HepG2 (cell line): ENCODE results near the gene VPS13C. TPM values are rescaled to one million over a fixed set of nuclear protein-coding genes. Genes with fewer than 3 reads are reported as not detected.

ENCODE experiments used
- ATAC-seq: fragments of 200-7000 bp; cut with Tn5 transposase; 3 replicates; pipeline ENCODE4 v1.9.1; 2020; ENCODE audit warnings: mild to moderate bottlenecking, moderate library complexity
- BruUV-seq: library from RNA; stranded (reverse); fragments of 400-500 nt; replicated peaks from 2 replicates; lab custom pipeline; 2021; lab: Mats Ljungman, UMichigan
- CTCF ChIA-PET: fragments of 300-600 bp; formaldehyde crosslinking; extraction: SDS; loops from one replicate; lab custom pipeline; 2021; ENCODE audit warnings: low total read pairs, inconsistent platforms, low intra/inter-chr PET ratio; lab: Yijun Ruan, JAX
- POLR2A ChIA-PET: fragments of 350-600 bp; sonication (Branson Sonifier 250); formaldehyde crosslinking; loops from one replicate; lab custom pipeline; 2020; ENCODE audit warnings: antibody characterized with exemption, inconsistent platforms; lab: Yijun Ruan, JAX
- DNase-seq: peaks from one replicate; pipeline ENCODE4 v3.0.0-alpha.2; 2015; ENCODE audit warnings: low spot score
- FAIRE-seq: peaks from 3 replicates; lab custom pipeline; 2011; peaks lifted over from hg19 to GRCh38; lab: Jason Lieb, UNC
- H2AFZ ChIP-seq: one replicate; pipeline ENCODE4 v1.6.1; 2011; ENCODE audit warnings: low read length, inconsistent platforms
- H3K27ac ChIP-seq: fragments of 300-600 bp; 3 replicates; pipeline ENCODE4 v1.8.0; 2011; ENCODE audit warnings: mixed run types, mild to moderate bottlenecking, mixed read lengths, low read length, inconsistent platforms; ENCODE audit not compliant: insufficient read depth; ENCODE audit errors: extremely low read length
- H3K27me3 ChIP-seq, 2 experiments: fragments of 200-600 bp in 1 of 2; 2 replicates in 1 of 2; 3 replicates in 1 of 2; pipeline versions ENCODE4 v1.6.0 to v1.8.0; 2011; ENCODE audit warnings: low read length in 2 of 2, mild to moderate bottlenecking in 2 of 2, moderate library complexity in 2 of 2, inconsistent platforms in 1 of 2; ENCODE audit not compliant: insufficient read depth in 2 of 2, control insufficient read depth in 1 of 2
- H3K36me3 ChIP-seq, 2 experiments: fragments of 200-600 bp in 1 of 2; replicated peaks in 1 of 2; 2 replicates in 1 of 2; 3 replicates in 1 of 2; pipeline versions ENCODE4 v1.5.1 to v1.8.0; 2011; ENCODE audit warnings: low read length in 2 of 2, inconsistent platforms in 1 of 2; ENCODE audit not compliant: insufficient read depth in 2 of 2, control insufficient read depth in 1 of 2
- H3K4me1 ChIP-seq: 2 replicates; pipeline ENCODE4 v1.5.1; 2012; ENCODE audit warnings: low read length, inconsistent platforms; ENCODE audit not compliant: insufficient read depth
- H3K4me2 ChIP-seq: 2 replicates; pipeline ENCODE4 v1.6.0; 2011; ENCODE audit warnings: low read depth, low read length, inconsistent platforms
- H3K4me3 ChIP-seq, 3 experiments: fragments of 200-600 bp in 1 of 3; sonication (generic), shearing (Covaris generic) in 1 of 3; replicated peaks in 1 of 3; 2 replicates each; pipeline ENCODE4 v1.5.1; 2011 to 2016; ENCODE audit warnings: low read length in 3 of 3, inconsistent platforms in 2 of 3, low read depth in 2 of 3, mild to moderate bottlenecking in 2 of 3, control low read depth in 1 of 3, mixed read lengths in 1 of 3; ENCODE audit not compliant: insufficient read depth in 1 of 3
- H3K79me2 ChIP-seq: one replicate; pipeline ENCODE4 v1.6.1; 2011; ENCODE audit warnings: low read length, inconsistent platforms; ENCODE audit not compliant: insufficient read depth
- H3K9ac ChIP-seq: 2 replicates; pipeline ENCODE4 v1.6.0; 2011; ENCODE audit warnings: mild to moderate bottlenecking, low read depth, low read length, inconsistent platforms; ENCODE audit not compliant: insufficient read depth
- H3K9me3 ChIP-seq: 2 replicates; pipeline ENCODE4 v1.5.1; 2012; ENCODE audit warnings: mild to moderate bottlenecking, low read length
- H4K20me1 ChIP-seq: 2 replicates; pipeline ENCODE4 v1.6.0; 2011; ENCODE audit warnings: inconsistent platforms, mild to moderate bottlenecking, low read length, moderate library complexity; ENCODE audit not compliant: insufficient read depth
- CHCHD3 ChIP-seq: sonication (generic); formaldehyde crosslinking; IDR thresholded peaks from 2 replicates; pipeline ENCODE4 v1.8.0; 2022; ENCODE audit warnings: mild to moderate bottlenecking, missing genetic modification reagents, moderate library complexity
- FOXO1 ChIP-seq: sonication (generic); formaldehyde crosslinking; IDR thresholded peaks from 2 replicates; pipeline ENCODE4 v1.4.0; 2020; ENCODE audit warnings: missing genetic modification reagents
- HDAC6 ChIP-seq: fragments of 200-600 bp; sonication (generic); IDR thresholded peaks from 2 replicates; pipeline ENCODE4 v1.7.0; 2017; ENCODE audit warnings: mild to moderate bottlenecking, antibody characterized with exemption, low read length, low read depth
- NFE2L1 ChIP-seq: sonication (generic); formaldehyde crosslinking; IDR thresholded peaks from 2 replicates; pipeline ENCODE4 v1.4.0; 2020; ENCODE audit warnings: missing genetic modification reagents, mild to moderate bottlenecking, borderline replicate concordance
- POLR2AphosphoS2 ChIP-seq: IDR thresholded peaks from 2 replicates; pipeline ENCODE4 v1.6.1; 2011; ENCODE audit warnings: low read depth, low read length, improper control_type of control experiment
- RFX1 ChIP-seq: fragments of 450-650 bp; IDR thresholded peaks from 2 replicates; pipeline ENCODE4 v1.6.1; 2017
- SIX1 ChIP-seq: sonication (generic); formaldehyde crosslinking; IDR thresholded peaks from 2 replicates; pipeline ENCODE4 v1.4.0; 2020; ENCODE audit warnings: missing genetic modification reagents, borderline replicate concordance
- ZBTB20 ChIP-seq: sonication (generic); formaldehyde crosslinking; IDR thresholded peaks from 2 replicates; pipeline ENCODE4 v1.8.1; 2023; ENCODE audit warnings: missing genetic modification reagents, low read depth, mild to moderate bottlenecking, borderline replicate concordance
- ZNF720 ChIP-seq: sonication (generic); formaldehyde crosslinking; IDR thresholded peaks from 2 replicates; pipeline ENCODE4 v1.4.0; 2020; ENCODE audit warnings: missing genetic modification reagents
- ZNF761 ChIP-seq: sonication (generic); formaldehyde crosslinking; conservative IDR thresholded peaks from 2 replicates; pipeline ENCODE4 v1.4.0; 2020; ENCODE audit warnings: mild to moderate bottlenecking, missing genetic modification reagents
- ZNF879 ChIP-seq: sonication (generic); formaldehyde crosslinking; IDR thresholded peaks from 2 replicates; pipeline ENCODE4 v1.8.1; 2023; ENCODE audit warnings: missing genetic modification reagents
- WGBS: methylation state at CpG from one replicate; pipeline ENCODE4 v1.1.6; 2017; ENCODE audit warnings: low lambda C conversion rate; 5-methylcytosine and 5-hydroxymethylcytosine counted together
- in situ Hi-C: cut with HindIII; loops from 2 replicates; pipeline ENCODE4 v1.10.0; 2017; ENCODE audit warnings: low pct_unique_long_range_greater_than_20kb; ENCODE audit not compliant: extremely low pct_ligation_motif_present
- intact Hi-C: fragments of 100-400 bp; cut with micrococcal nuclease; formaldehyde crosslinking; loops from one replicate; pipeline ENCODE4 v1.10.0; 2022; ENCODE audit not compliant: unreplicated experiment
- polyA plus RNA-seq, 8 experiments: library from polyadenylated mRNA; depleted of rRNA in 3 of 8; stranded (reverse) in 7 of 8; unstranded in 1 of 8; fragments of >200 nt; fragmentation: Illumina TruSeq in 4 of 8; extraction: Trizol in 4 of 8; gene quantifications; 2 replicates each; pipeline versions ENCODE4 v1.2.1 to v1.2.3, GENCODE V29; 2011 to 2016; ENCODE audit warnings: low read depth in 4 of 8, missing spikeins in 1 of 8, mixed read lengths in 1 of 8; ENCODE audit not compliant: insufficient read depth in 1 of 8
- total RNA-seq, 5 experiments: library from RNA; depleted of rRNA; stranded (reverse); fragments of >200 nt; fragmentation: Illumina TruSeq; extraction: Trizol; gene quantifications; 2 replicates each; pipeline ENCODE4 v1.2.3, GENCODE V29; 2016; ENCODE audit warnings: low read depth in 1 of 5
- TF ChIP-seq, protein P1 (sequence below): sonication (generic); formaldehyde crosslinking; IDR thresholded peaks from 2 replicates; pipeline ENCODE4 v1.9.0; 2022; ENCODE audit warnings: low read depth, missing genetic modification reagents
- TF ChIP-seq, protein P2 (sequence below): sonication (generic); formaldehyde crosslinking; IDR thresholded peaks from 2 replicates; pipeline ENCODE4 v1.8.0; 2022; ENCODE audit warnings: missing genetic modification reagents, mild to moderate bottlenecking, borderline replicate concordance
- TF ChIP-seq, protein P3 (sequence below): sonication (generic); formaldehyde crosslinking; IDR thresholded peaks from 2 replicates; pipeline ENCODE4 v1.9.0; 2022; ENCODE audit warnings: missing genetic modification reagents, mild to moderate bottlenecking, borderline replicate concordance
- TF ChIP-seq, protein P4 (sequence below): sonication (generic); formaldehyde crosslinking; IDR thresholded peaks from 2 replicates; pipeline ENCODE4 v1.5.1; 2020; ENCODE audit warnings: mild to moderate bottlenecking, missing genetic modification reagents, borderline replicate concordance

VPS13C gene
- total and polyA plus RNA-seq, 2 of the 13 experiments (the other 11 are each of a cell fraction or from before 2014, with no cell fraction given): 10.9 to 26.8 TPM

DNA sequence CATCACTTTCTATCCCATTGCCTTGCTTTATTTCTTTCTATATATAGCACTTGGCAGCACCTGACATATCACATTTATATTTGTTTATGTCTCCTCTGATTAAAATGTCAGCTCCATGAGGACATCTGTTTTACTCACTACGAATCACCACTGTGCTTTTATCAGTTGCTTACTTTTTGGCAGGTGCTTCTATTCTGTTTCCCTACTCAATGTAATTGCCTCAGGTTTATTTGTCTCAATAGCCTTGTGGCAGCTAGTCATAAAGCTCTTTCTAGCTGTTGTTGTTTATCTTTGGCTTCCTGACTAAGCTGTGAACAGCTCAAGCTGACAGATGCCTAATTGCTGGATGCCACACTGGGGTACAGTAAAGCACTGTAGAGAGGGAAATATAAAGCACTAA lies 85.5 kb downstream of the VPS13C start:
- H3K4me3 ChIP-seq: no peak overlapping the region
- no peak overlapping the region for H3K27ac ChIP-seq
- intact Hi-C loops: no loop called here
- ATAC-seq: no peak
- H4K20me1 ChIP-seq: no peaks in the 10 kb centered on the region
- H3K9ac ChIP-seq: no peak overlapping the region
- no peaks in the 10 kb centered on the region for H3K79me2 ChIP-seq
- H3K4me1 ChIP-seq: no peaks in the 10 kb centered on the region
- no peak for DNase-seq
- ChIA-PET POLR2A (no interaction called here), CTCF (no interaction called here)
- in situ Hi-C loops: no loop called here
- H3K36me3 ChIP-seq: peaks cover 0 to 21% of the 10 kb centered on the region in 2 experiments
- H3K9me3 ChIP-seq: no peaks in the 10 kb centered on the region
- H3K27me3 ChIP-seq: no peaks in the 10 kb centered on the region
- no TSS peak for BruUV-seq
- no peak overlapping the region for H3K4me2 ChIP-seq
- 100% methylated on average over 1 of the region's 1 CpG for WGBS
- FAIRE-seq: no peak
- no peak overlapping the region for H2AFZ ChIP-seq
- TF ChIP-seq NFE2L1 (CRISPR knock-in tag) (no peak), ZNF879 (CRISPR knock-in tag) (no peak), POLR2AphosphoS2 (no peak), FOXO1 (CRISPR knock-in tag) (no peak), ZNF761 (CRISPR knock-in tag) (no peak), HDAC6 (no peak), CHCHD3 (CRISPR knock-in tag) (no peak), ZBTB20 (CRISPR knock-in tag) (no peak), ZNF720 (CRISPR knock-in tag) (no peak), SIX1 (CRISPR knock-in tag) (no peak), RFX1 (no peak)
- TF ChIP-seq, protein P1, sequence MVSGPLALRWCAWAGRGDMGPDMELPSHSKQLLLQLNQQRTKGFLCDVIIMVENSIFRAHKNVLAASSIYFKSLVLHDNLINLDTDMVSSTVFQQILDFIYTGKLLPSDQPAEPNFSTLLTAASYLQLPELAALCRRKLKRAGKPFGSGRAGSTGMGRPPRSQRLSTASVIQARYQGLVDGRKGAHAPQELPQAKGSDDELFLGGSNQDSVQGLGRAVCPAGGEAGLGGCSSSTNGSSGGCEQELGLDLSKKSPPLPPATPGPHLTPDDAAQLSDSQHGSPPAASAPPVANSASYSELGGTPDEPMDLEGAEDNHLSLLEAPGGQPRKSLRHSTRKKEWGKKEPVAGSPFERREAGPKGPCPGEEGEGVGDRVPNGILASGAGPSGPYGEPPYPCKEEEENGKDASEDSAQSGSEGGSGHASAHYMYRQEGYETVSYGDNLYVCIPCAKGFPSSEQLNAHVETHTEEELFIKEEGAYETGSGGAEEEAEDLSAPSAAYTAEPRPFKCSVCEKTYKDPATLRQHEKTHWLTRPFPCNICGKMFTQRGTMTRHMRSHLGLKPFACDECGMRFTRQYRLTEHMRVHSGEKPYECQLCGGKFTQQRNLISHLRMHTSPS (CRISPR knock-in tag): no peak
- TF ChIP-seq, protein P2, sequence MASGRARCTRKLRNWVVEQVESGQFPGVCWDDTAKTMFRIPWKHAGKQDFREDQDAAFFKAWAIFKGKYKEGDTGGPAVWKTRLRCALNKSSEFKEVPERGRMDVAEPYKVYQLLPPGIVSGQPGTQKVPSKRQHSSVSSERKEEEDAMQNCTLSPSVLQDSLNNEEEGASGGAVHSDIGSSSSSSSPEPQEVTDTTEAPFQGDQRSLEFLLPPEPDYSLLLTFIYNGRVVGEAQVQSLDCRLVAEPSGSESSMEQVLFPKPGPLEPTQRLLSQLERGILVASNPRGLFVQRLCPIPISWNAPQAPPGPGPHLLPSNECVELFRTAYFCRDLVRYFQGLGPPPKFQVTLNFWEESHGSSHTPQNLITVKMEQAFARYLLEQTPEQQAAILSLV (CRISPR knock-in tag): no peak
- TF ChIP-seq, protein P3, sequence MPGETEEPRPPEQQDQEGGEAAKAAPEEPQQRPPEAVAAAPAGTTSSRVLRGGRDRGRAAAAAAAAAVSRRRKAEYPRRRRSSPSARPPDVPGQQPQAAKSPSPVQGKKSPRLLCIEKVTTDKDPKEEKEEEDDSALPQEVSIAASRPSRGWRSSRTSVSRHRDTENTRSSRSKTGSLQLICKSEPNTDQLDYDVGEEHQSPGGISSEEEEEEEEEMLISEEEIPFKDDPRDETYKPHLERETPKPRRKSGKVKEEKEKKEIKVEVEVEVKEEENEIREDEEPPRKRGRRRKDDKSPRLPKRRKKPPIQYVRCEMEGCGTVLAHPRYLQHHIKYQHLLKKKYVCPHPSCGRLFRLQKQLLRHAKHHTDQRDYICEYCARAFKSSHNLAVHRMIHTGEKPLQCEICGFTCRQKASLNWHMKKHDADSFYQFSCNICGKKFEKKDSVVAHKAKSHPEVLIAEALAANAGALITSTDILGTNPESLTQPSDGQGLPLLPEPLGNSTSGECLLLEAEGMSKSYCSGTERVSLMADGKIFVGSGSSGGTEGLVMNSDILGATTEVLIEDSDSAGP (CRISPR knock-in tag): no peak
- TF ChIP-seq, protein P4, sequence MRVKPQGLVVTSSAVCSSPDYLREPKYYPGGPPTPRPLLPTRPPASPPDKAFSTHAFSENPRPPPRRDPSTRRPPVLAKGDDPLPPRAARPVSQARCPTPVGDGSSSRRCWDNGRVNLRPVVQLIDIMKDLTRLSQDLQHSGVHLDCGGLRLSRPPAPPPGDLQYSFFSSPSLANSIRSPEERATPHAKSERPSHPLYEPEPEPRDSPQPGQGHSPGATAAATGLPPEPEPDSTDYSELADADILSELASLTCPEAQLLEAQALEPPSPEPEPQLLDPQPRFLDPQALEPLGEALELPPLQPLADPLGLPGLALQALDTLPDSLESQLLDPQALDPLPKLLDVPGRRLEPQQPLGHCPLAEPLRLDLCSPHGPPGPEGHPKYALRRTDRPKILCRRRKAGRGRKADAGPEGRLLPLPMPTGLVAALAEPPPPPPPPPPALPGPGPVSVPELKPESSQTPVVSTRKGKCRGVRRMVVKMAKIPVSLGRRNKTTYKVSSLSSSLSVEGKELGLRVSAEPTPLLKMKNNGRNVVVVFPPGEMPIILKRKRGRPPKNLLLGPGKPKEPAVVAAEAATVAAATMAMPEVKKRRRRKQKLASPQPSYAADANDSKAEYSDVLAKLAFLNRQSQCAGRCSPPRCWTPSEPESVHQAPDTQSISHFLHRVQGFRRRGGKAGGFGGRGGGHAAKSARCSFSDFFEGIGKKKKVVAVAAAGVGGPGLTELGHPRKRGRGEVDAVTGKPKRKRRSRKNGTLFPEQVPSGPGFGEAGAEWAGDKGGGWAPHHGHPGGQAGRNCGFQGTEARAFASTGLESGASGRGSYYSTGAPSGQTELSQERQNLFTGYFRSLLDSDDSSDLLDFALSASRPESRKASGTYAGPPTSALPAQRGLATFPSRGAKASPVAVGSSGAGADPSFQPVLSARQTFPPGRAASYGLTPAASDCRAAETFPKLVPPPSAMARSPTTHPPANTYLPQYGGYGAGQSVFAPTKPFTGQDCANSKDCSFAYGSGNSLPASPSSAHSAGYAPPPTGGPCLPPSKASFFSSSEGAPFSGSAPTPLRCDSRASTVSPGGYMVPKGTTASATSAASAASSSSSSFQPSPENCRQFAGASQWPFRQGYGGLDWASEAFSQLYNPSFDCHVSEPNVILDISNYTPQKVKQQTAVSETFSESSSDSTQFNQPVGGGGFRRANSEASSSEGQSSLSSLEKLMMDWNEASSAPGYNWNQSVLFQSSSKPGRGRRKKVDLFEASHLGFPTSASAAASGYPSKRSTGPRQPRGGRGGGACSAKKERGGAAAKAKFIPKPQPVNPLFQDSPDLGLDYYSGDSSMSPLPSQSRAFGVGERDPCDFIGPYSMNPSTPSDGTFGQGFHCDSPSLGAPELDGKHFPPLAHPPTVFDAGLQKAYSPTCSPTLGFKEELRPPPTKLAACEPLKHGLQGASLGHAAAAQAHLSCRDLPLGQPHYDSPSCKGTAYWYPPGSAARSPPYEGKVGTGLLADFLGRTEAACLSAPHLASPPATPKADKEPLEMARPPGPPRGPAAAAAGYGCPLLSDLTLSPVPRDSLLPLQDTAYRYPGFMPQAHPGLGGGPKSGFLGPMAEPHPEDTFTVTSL (CRISPR knock-in tag): no peak
